Astrocyte of the cerebellum (primary cell): ENCODE measurements around the gene NAA80.

Source experiments
- DNase-seq: peaks from one replicate; pipeline ENCODE4 v3.0.0-alpha.2; 2011; ENCODE audit warnings: low read depth
- H3K4me3 ChIP-seq: 2 replicates; pipeline ENCODE4 v1.5.1; 2011; ENCODE audit warnings: mild to moderate bottlenecking, low read depth, low read length, moderate library complexity
- CTCF ChIP-seq: IDR thresholded peaks from 2 replicates; pipeline ENCODE4 v1.5.1; 2012; ENCODE audit warnings: low read length, low read depth, moderate library complexity, mild to moderate bottlenecking; ENCODE audit errors: missing control alignments
- in situ Hi-C: cut with HindIII; loops from 2 replicates; pipeline ENCODE4 v1.10.0; 2017; ENCODE audit warnings: low sequenced_read_pairs

The NAA80 gene

GRCh38 chr3:50298836-50299637 is at the start of gene NAA80, which contains the start of gene HYAL3:
Gene NAA80, minus strand, starts transcription at chr3:50299405. Its CDS starts 1,942 bp downstream, at chr3:50297463.
Gene HYAL3, minus strand, starts transcription at chr3:50299405. Its CDS starts 3,803 bp downstream, at chr3:50295602.
- in situ Hi-C loops = no loop called here

DNA sequence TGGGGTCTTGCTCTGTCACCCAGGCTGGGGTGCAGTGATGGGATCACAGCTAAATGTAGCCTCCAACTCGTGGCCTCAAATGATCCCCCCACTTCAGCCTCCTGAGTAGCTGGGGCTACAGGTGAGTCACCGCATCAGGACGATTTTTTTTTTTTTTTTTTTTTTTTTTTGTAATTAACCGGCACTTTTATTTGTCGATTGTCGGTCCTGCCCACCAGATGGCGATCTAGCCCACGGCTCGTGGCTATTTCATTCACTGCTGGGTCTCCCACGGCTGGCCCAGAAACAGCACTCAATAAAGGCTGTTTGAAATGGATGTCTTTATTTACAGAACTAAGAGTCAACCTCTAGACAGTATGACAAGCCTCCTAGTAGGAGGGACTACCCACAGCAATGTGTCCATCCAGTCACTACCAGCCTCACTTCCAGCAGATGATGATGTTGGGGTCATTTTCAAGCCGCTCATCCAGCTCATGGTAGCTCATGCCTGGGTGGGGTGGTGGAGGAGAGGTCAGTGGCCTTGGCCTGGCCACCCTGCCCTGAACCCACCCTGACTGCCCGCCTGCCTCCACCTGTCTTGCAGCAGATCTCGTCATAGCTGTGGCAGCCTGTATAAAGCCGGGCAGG is 48.1 kb upstream of the NAA80 start:
- DNase-seq = peak; percentile 63
- H3K4me3 ChIP-seq = no peak overlapping the region
- peak; percentile 68 for TF ChIP-seq CTCF
- in situ Hi-C loops = no loop called here

More at GRCh38 chr3:50298836-50299637, at the start of gene NAA80, which contains the start of gene HYAL3:
- peak; percentile 99 for DNase-seq
- TF ChIP-seq CTCF = no peak
- H3K4me3 ChIP-seq = peak within 1 kb of the TSS; percentile 79

- peak within 1 kb of the TSS; percentile 51 for H3K4me3 ChIP-seq
- no peak for DNase-seq
Measured at GRCh38 chr3:50345586-50346234, 46.5 kb upstream of the NAA80 start, which contains the start of gene ZMYND10. Gene ZMYND10, minus strand, starts transcription at chr3:50345732. Its CDS starts 153 bp downstream, at chr3:50345579.

DNA sequence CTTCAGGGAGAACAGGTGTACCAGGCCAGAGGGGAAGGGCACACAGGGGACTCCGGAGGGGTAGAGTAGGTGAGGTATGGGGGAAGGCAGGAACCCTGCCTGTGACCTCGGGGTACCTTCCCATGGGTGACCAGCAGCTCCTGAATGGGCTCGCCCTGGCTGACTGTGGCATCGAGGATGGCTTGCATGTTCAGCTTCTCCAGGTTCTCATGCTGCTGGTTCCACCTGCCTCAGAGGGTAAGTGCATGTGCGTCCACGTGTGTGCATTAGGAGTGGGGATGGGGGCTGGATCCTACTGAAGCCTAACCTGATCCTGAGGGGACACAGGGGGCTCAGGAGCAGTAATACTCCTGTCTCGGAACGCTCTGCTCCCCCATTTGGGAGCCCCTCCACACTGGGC is 45.8 kb upstream of the NAA80 start:
- in situ Hi-C loops = no loop called here
- H3K4me3 ChIP-seq = peak overlapping the region; percentile 51

More at GRCh38 chr3:50345586-50346234, 46.5 kb upstream of the NAA80 start, which contains the start of gene ZMYND10:
- in situ Hi-C loops = no loop called here
- no peak for TF ChIP-seq CTCF

GRCh38 chr3:50342813-50343633 is 43.8 kb upstream of the NAA80 start:
- H3K4me3 ChIP-seq = no peak overlapping the region
- no peak for TF ChIP-seq CTCF
- DNase-seq = no peak
- in situ Hi-C loops = no loop called here

More for the DNA sequence above, 45.8 kb upstream of the NAA80 start:
- no peak for DNase-seq
- no peak for TF ChIP-seq CTCF
